ENCODE results near the gene CEP83. TPM values are rescaled to one million over a fixed set of nuclear protein-coding genes. Genes with fewer than 3 reads are reported as not detected.
A peak's percentile ranks its signal among the peaks of the same experiment; 100 is the strongest.

CEP83 gene
- total RNA-seq, 2 experiments from 2014 or later, result 14.0 to 17.1 TPM

GRCh38 chr12:94286583-94287244 lies 173.0 kb downstream of the CEP83 start:
- no peaks in the 10 kb centered on the region for H3K27me3 Mint-ChIP-seq
- CTCF ChIA-PET, result no interaction called here
- no peak for DNase-seq
- peaks cover 41% of the 10 kb centered on the region for H3K36me3 Mint-ChIP-seq (ENCODE audit: low read depth)
- H3K4me1 Mint-ChIP-seq, result peaks cover 19% of the 10 kb centered on the region
- POLR2A ChIA-PET, result no interaction called here
- no peak overlapping the region for H3K4me3 Mint-ChIP-seq
- H3K9me3 Mint-ChIP-seq, result no peaks in the 10 kb centered on the region
- no peak overlapping the region for H3K27ac Mint-ChIP-seq

GRCh38 chr12:94285943-94286582 lies 173.6 kb downstream of the CEP83 start:
- Mint-ChIP-seq H3K27ac (no peak overlapping the region), H3K9me3 (no peaks in the 10 kb centered on the region), H3K4me3 (no peak overlapping the region), H3K27me3 (no peaks in the 10 kb centered on the region), H3K4me1 (peaks cover 22% of the 10 kb centered on the region), H3K36me3 (ENCODE audit: low read depth) (peaks cover 46% of the 10 kb centered on the region)
- DNase-seq, result no peak
- ChIA-PET CTCF (interaction anchor here (0.9 kb wide), 1 partner anchor 11 kb away, joined by 3 read pairs; no protein-coding TSS in a partner anchor), POLR2A (no interaction called here)

GRCh38 chr12:94284859-94285258 lies 174.8 kb downstream of the CEP83 start:
- POLR2A ChIA-PET, result no interaction called here
- CTCF ChIA-PET, result interaction anchor here (0.9 to 1.5 kb wide), 2 partner anchors 10 to 19 kb away, joined by 3 read pairs; no protein-coding TSS in a partner anchor
- no peaks in the 10 kb centered on the region for H3K27me3 Mint-ChIP-seq
- H3K4me3 Mint-ChIP-seq, result no peak overlapping the region
- peaks cover 22% of the 10 kb centered on the region for H3K4me1 Mint-ChIP-seq
- peaks cover 56% of the 10 kb centered on the region for H3K36me3 Mint-ChIP-seq (ENCODE audit: low read depth)
- no peaks in the 10 kb centered on the region for H3K9me3 Mint-ChIP-seq
- no peak for DNase-seq
- H3K27ac Mint-ChIP-seq, result peak overlapping the region; percentile 66

- H3K36me3 Mint-ChIP-seq (ENCODE audit: low read depth), result peaks cover 57% of the 10 kb centered on the region
- ChIA-PET CTCF (interaction anchor here (1.0 to 1.5 kb wide), 2 partner anchors 20 to 120 kb away, joined by 3 to 4 read pairs; no protein-coding TSS in a partner anchor), POLR2A (no interaction called here)
- peak overlapping the region; percentile 92 for H3K27ac Mint-ChIP-seq
- no peaks in the 10 kb centered on the region for H3K27me3 Mint-ChIP-seq
- DNase-seq, result no peak
- no peaks in the 10 kb centered on the region for H3K9me3 Mint-ChIP-seq
- H3K4me1 Mint-ChIP-seq, result peaks cover 22% of the 10 kb centered on the region
- H3K4me3 Mint-ChIP-seq, result no peak overlapping the region
Observed at GRCh38 chr12:94284046-94284445, 175.6 kb downstream of the CEP83 start.

GRCh38 chr12:94282675-94283074 lies 177.0 kb downstream of the CEP83 start:
- no peaks in the 10 kb centered on the region for H3K9me3 Mint-ChIP-seq
- peaks cover 22% of the 10 kb centered on the region for H3K4me1 Mint-ChIP-seq
- H3K27ac Mint-ChIP-seq, result peak overlapping the region; percentile 92
- POLR2A ChIA-PET, result no interaction called here
- H3K27me3 Mint-ChIP-seq, result no peaks in the 10 kb centered on the region
- CTCF ChIA-PET, result interaction anchor here (1.7 kb wide), 1 partner anchor 13 kb away, joined by 4 read pairs; no protein-coding TSS in a partner anchor
- peaks cover 60% of the 10 kb centered on the region for H3K36me3 Mint-ChIP-seq (ENCODE audit: low read depth)
- H3K4me3 Mint-ChIP-seq, result peak overlapping the region; percentile 36
- DNase-seq, result peak; percentile 59

GRCh38 chr12:94280063-94280462 lies 179.6 kb downstream of the CEP83 start:
- Mint-ChIP-seq H3K9me3 (no peaks in the 10 kb centered on the region), H3K27ac (no peak overlapping the region), H3K36me3 (ENCODE audit: low read depth) (peaks cover 51% of the 10 kb centered on the region), H3K27me3 (no peaks in the 10 kb centered on the region), H3K4me3 (no peak overlapping the region), H3K4me1 (peaks cover 22% of the 10 kb centered on the region)
- ChIA-PET POLR2A (no interaction called here), CTCF (interaction anchor here (2.0 to 2.6 kb wide), 3 partner anchors 10 to 25 kb away, joined by 5 to 9 read pairs (median 5); no protein-coding TSS in a partner anchor)
- no peak for DNase-seq

GRCh38 chr12:94277426-94278000 lies 182.2 kb downstream of the CEP83 start:
- DNase-seq, result no peak
- peaks cover 37% of the 10 kb centered on the region for H3K36me3 Mint-ChIP-seq (ENCODE audit: low read depth)
- no peaks in the 10 kb centered on the region for H3K9me3 Mint-ChIP-seq
- ChIA-PET POLR2A (no interaction called here), CTCF (no interaction called here)
- no peak overlapping the region for H3K27ac Mint-ChIP-seq
- no peaks in the 10 kb centered on the region for H3K27me3 Mint-ChIP-seq
- H3K4me3 Mint-ChIP-seq, result no peak overlapping the region
- peaks cover 15% of the 10 kb centered on the region for H3K4me1 Mint-ChIP-seq

GRCh38 chr12:94276725-94277124 lies 182.9 kb downstream of the CEP83 start:
- Mint-ChIP-seq H3K27me3 (no peaks in the 10 kb centered on the region), H3K36me3 (ENCODE audit: low read depth) (peaks cover 36% of the 10 kb centered on the region), H3K4me3 (no peak overlapping the region), H3K27ac (no peak overlapping the region), H3K4me1 (peaks cover 11% of the 10 kb centered on the region), H3K9me3 (no peaks in the 10 kb centered on the region)
- POLR2A ChIA-PET, result no interaction called here
- CTCF ChIA-PET, result interaction anchor here (1.4 kb wide), 1 partner anchor 11 kb away, joined by 3 read pairs; no protein-coding TSS in a partner anchor
- no peak for DNase-seq

- DNase-seq, result no peak
- Mint-ChIP-seq H3K4me1 (peaks cover 37% of the 10 kb centered on the region), H3K36me3 (ENCODE audit: low read depth) (peaks cover 31% of the 10 kb centered on the region), H3K27ac (no peak overlapping the region), H3K9me3 (no peaks in the 10 kb centered on the region), H3K27me3 (no peaks in the 10 kb centered on the region), H3K4me3 (no peak overlapping the region)
- ChIA-PET POLR2A (no interaction called here), CTCF (interaction anchor here (1.2 to 1.6 kb wide), 4 partner anchors 17 to 63 kb away, joined by 3 to 4 read pairs (median 4); no protein-coding TSS in a partner anchor)
Observed at GRCh38 chr12:94273272-94273671, 186.4 kb downstream of the CEP83 start.

GRCh38 chr12:94272280-94272679 lies 187.4 kb downstream of the CEP83 start:
- H3K9me3 Mint-ChIP-seq, result no peaks in the 10 kb centered on the region
- peaks cover 47% of the 10 kb centered on the region for H3K4me1 Mint-ChIP-seq
- DNase-seq, result no peak
- no peak overlapping the region for H3K27ac Mint-ChIP-seq
- H3K27me3 Mint-ChIP-seq, result no peaks in the 10 kb centered on the region
- peaks cover 35% of the 10 kb centered on the region for H3K36me3 Mint-ChIP-seq (ENCODE audit: low read depth)
- ChIA-PET CTCF (interaction anchor here (1.2 to 1.6 kb wide), 4 partner anchors 16 to 62 kb away, joined by 3 to 4 read pairs (median 4); no protein-coding TSS in a partner anchor), POLR2A (no interaction called here)
- no peak overlapping the region for H3K4me3 Mint-ChIP-seq

- Mint-ChIP-seq H3K27ac (no peak overlapping the region), H3K4me3 (no peak overlapping the region), H3K36me3 (ENCODE audit: low read depth) (peaks cover 45% of the 10 kb centered on the region), H3K27me3 (no peaks in the 10 kb centered on the region), H3K4me1 (peaks cover 53% of the 10 kb centered on the region), H3K9me3 (no peaks in the 10 kb centered on the region)
- no peak for DNase-seq
- POLR2A ChIA-PET, result no interaction called here
- CTCF ChIA-PET, result interaction anchor here (0.7 to 1.5 kb wide), 4 partner anchors 16 to 61 kb away, joined by 3 to 4 read pairs (median 4); no protein-coding TSS in a partner anchor
Observed at GRCh38 chr12:94271351-94271750, 188.3 kb downstream of the CEP83 start.

- Mint-ChIP-seq H3K9me3 (no peaks in the 10 kb centered on the region), H3K36me3 (ENCODE audit: low read depth) (peaks cover 62% of the 10 kb centered on the region), H3K4me1 (peaks cover 53% of the 10 kb centered on the region), H3K27ac (no peak overlapping the region), H3K27me3 (no peaks in the 10 kb centered on the region), H3K4me3 (no peak overlapping the region)
- CTCF ChIA-PET, result interaction anchor here (1.0 kb wide), 1 partner anchor 12 kb away, joined by 4 read pairs; no protein-coding TSS in a partner anchor
- no peak for DNase-seq
- POLR2A ChIA-PET, result no interaction called here
Observed at GRCh38 chr12:94269316-94269999, 190.2 kb downstream of the CEP83 start.
